ENCODE measurements around the gene GNG7. TPM values are rescaled to one million over a fixed set of nuclear protein-coding genes. Genes with fewer than 3 reads are reported as not detected.
"Not testable (repeated sequence)": the region's sequence is repeated elsewhere in the genome, so short reads cannot be mapped to it uniquely, and the experiment has no call there.

The GNG7 gene
- total RNA-seq, 1 experiment from 2014 or later = 1.1 TPM

- no peak overlapping the region for H3K9ac ChIP-seq (ENCODE audit: low read length)
- H3K27me3 ChIP-seq (ENCODE audit: low read length) = no peaks in the 10 kb centered on the region
- TF ChIP-seq EZH2 (IDR thresholded peaks at IDR 0.05; ENCODE audit: low read length, unreplicated experiment) (no peak), EZH2phosphoT487 (IDR thresholded peaks at IDR 0.05; ENCODE audit: borderline replicate concordance, low read length) (no peak), CTCF (conservative IDR thresholded peaks at IDR 0.05; ENCODE audit: low read depth, low read length) (no peak)
- H3K36me3 ChIP-seq (ENCODE audit: low read depth, low read length) = no peaks in the 10 kb centered on the region
- no peak for DNase-seq
- ChIA-PET CTCF (no interaction called here), POLR2A (ENCODE audit: unreplicated experiment) (interaction anchor here (0.6 kb wide), 1 partner anchor 19 kb away, joined by 4 read pairs; no protein-coding TSS in a partner anchor)
- no peak overlapping the region for H3K4me3 ChIP-seq (ENCODE audit: low read length)
- H3K9me2 ChIP-seq (replicated peaks; ENCODE audit: low read length) = no peaks in the 10 kb centered on the region
- no peaks in the 10 kb centered on the region for H3K79me2 ChIP-seq (ENCODE audit: low read length)
- no peaks in the 10 kb centered on the region for H3F3A ChIP-seq (ENCODE audit: low read length, unreplicated experiment)
- intact Hi-C loops (cut with micrococcal nuclease) = no loop called here
- no peak for ATAC-seq
- H3K4me1 ChIP-seq (ENCODE audit: insufficient read depth, low read length) = peaks cover 11% of the 10 kb centered on the region
- no peak overlapping the region for H3K4me2 ChIP-seq (ENCODE audit: low read length)
- no peaks in the 10 kb centered on the region for H3K9me3 ChIP-seq (ENCODE audit: low read length)
- no TSS peak for BruUV-seq (replicated peaks)
- no peak overlapping the region for H2AFZ ChIP-seq (ENCODE audit: low read length)
- H3K27ac ChIP-seq (ENCODE audit: low read length) = no peak overlapping the region
- H4K20me1 ChIP-seq (ENCODE audit: low read length) = no peaks in the 10 kb centered on the region
Observed at GRCh38 chr19:2558543-2558942, 144.0 kb downstream of the GNG7 start.

GRCh38 chr19:2558131-2558530 lies 144.4 kb downstream of the GNG7 start:
- H3K79me2 ChIP-seq (ENCODE audit: low read length); H4K20me1 ChIP-seq (ENCODE audit: low read length); H2AFZ ChIP-seq (ENCODE audit: low read length); ATAC-seq; H3F3A ChIP-seq (ENCODE audit: low read length, unreplicated experiment); CTCF ChIA-PET; H3K4me2 ChIP-seq (ENCODE audit: low read length); DNase-seq; H3K27ac ChIP-seq (ENCODE audit: low read length); intact Hi-C loops (cut with micrococcal nuclease); H3K9me3 ChIP-seq (ENCODE audit: low read length); H3K36me3 ChIP-seq (ENCODE audit: low read depth, low read length); H3K27me3 ChIP-seq (ENCODE audit: low read length); H3K4me3 ChIP-seq (ENCODE audit: low read length); H3K9ac ChIP-seq (ENCODE audit: low read length); BruUV-seq (replicated peaks); H3K9me2 ChIP-seq (replicated peaks; ENCODE audit: low read length): not testable (repeated sequence)
- peaks cover 11% of the 10 kb centered on the region for H3K4me1 ChIP-seq (ENCODE audit: insufficient read depth, low read length)
- POLR2A ChIA-PET (ENCODE audit: unreplicated experiment) = interaction anchor here (0.6 kb wide), 1 partner anchor 19 kb away, joined by 4 read pairs; no protein-coding TSS in a partner anchor

DNA sequence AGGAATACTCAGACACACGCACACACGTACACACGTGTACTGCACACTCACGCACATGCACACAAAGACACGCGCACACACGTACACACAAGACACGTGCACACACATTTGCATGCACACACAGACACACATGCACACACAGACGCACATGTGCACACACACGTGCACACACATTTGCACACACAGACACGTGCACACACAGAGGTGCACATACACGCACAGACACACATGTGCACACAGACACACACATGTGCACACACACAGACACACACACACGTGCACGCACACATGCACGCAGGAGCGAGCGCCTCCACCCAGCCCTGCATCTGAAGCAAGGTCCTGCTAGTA lies 145.4 kb downstream of the GNG7 start:
- intact Hi-C loops (cut with micrococcal nuclease) = no loop called here
- POLR2A ChIA-PET (ENCODE audit: unreplicated experiment) = no interaction called here

More for the DNA sequence above, 145.4 kb downstream of the GNG7 start:
- Histone ChIP-seq H3K9me3 (ENCODE audit: low read length) (no peaks in the 10 kb centered on the region), H3K9me2 (replicated peaks; ENCODE audit: low read length) (no peaks in the 10 kb centered on the region), H3F3A (ENCODE audit: low read length, unreplicated experiment) (no peaks in the 10 kb centered on the region), H3K27me3 (ENCODE audit: low read length) (no peaks in the 10 kb centered on the region), H3K9ac (ENCODE audit: low read length) (no peak overlapping the region), H3K79me2 (ENCODE audit: low read length) (no peaks in the 10 kb centered on the region), H3K4me3 (ENCODE audit: low read length) (no peak overlapping the region), H4K20me1 (ENCODE audit: low read length) (no peaks in the 10 kb centered on the region), H2AFZ (ENCODE audit: low read length) (no peak overlapping the region), H3K4me1 (ENCODE audit: insufficient read depth, low read length) (peaks cover 17% of the 10 kb centered on the region), H3K27ac (ENCODE audit: low read length) (no peak overlapping the region), H3K36me3 (ENCODE audit: low read depth, low read length) (no peaks in the 10 kb centered on the region), H3K4me2 (ENCODE audit: low read length) (no peak overlapping the region)
- CTCF ChIA-PET = no interaction called here
- TF ChIP-seq EZH2 (IDR thresholded peaks at IDR 0.05; ENCODE audit: low read length, unreplicated experiment) = no peak
- no peak for TF ChIP-seq EZH2phosphoT487 (IDR thresholded peaks at IDR 0.05; ENCODE audit: borderline replicate concordance, low read length)
- no peak for TF ChIP-seq CTCF (conservative IDR thresholded peaks at IDR 0.05; ENCODE audit: low read depth, low read length)
- ATAC-seq = no peak
- no peak for DNase-seq
- BruUV-seq (replicated peaks) = no TSS peak
